ENCODE data around the gene DAZAP1. TPM values are rescaled to one million over a fixed set of nuclear protein-coding genes. Genes with fewer than 3 reads are reported as not detected.

The DAZAP1 gene
- total RNA-seq, 4 donors from 2014 or later: 45.3 to 75.4 (median 64.0) TPM

- H3K36me3 ChIP-seq: peaks cover 0 to 83% of the 10 kb centered on the region in 2 donors
- H3K4me3 ChIP-seq: no peak overlapping the region
- ATAC-seq: no peak
- H3K27ac ChIP-seq: no peak overlapping the region
- no peaks in the 10 kb centered on the region for H3K27me3 ChIP-seq
- peaks cover 0 to 7% (median 0%) of the 10 kb centered on the region in 3 donors for H3K4me1 ChIP-seq
- no peaks in the 10 kb centered on the region for H3K9me3 ChIP-seq
- 92% methylated on average over 7 of the region's 47 CpGs; no CpG with 5 or more reads in 1 of the 2 donors for WGBS, 2 donors (ENCODE audit: low coverage in 1 of 2)
- no peak for TF ChIP-seq POLR2AphosphoS5 (IDR thresholded peaks at IDR 0.05)
- TF ChIP-seq EP300 (IDR thresholded peaks at IDR 0.05): no peak
- TF ChIP-seq, protein P1, sequence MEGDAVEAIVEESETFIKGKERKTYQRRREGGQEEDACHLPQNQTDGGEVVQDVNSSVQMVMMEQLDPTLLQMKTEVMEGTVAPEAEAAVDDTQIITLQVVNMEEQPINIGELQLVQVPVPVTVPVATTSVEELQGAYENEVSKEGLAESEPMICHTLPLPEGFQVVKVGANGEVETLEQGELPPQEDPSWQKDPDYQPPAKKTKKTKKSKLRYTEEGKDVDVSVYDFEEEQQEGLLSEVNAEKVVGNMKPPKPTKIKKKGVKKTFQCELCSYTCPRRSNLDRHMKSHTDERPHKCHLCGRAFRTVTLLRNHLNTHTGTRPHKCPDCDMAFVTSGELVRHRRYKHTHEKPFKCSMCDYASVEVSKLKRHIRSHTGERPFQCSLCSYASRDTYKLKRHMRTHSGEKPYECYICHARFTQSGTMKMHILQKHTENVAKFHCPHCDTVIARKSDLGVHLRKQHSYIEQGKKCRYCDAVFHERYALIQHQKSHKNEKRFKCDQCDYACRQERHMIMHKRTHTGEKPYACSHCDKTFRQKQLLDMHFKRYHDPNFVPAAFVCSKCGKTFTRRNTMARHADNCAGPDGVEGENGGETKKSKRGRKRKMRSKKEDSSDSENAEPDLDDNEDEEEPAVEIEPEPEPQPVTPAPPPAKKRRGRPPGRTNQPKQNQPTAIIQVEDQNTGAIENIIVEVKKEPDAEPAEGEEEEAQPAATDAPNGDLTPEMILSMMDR (IDR thresholded peaks at IDR 0.05): no peak
- no peak for TF ChIP-seq POLR2A (IDR thresholded peaks at IDR 0.05)
These were observed 26.0 kb downstream of the DAZAP1 start for GRCh38 chr19:1433119-1434039.

DNA sequence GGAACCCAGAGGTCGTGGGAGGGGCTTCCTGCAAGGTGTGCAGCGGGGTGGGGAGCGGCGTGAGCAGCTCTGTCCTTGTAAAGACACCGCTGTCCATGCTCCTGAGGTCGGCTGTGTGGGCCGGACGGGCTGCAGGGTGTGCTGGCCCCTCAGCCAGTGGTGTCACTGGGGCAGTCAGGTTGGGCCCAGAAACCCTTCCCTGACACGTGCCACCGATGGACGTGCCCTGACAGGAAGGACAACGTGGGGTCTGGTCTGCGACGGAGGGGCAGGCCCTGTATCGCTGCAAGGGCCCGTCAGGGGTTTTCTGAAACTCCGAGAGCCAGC lies 26.6 kb downstream of the DAZAP1 start:
- H3K27ac ChIP-seq: no peak overlapping the region
- 100% methylated on average over 1 to 2 of the region's 17 CpGs for WGBS, 2 donors (ENCODE audit: low coverage in 1 of 2)
- no peaks in the 10 kb centered on the region for H3K27me3 ChIP-seq
- H3K9me3 ChIP-seq: no peaks in the 10 kb centered on the region
- no peak for ATAC-seq
- H3K4me1 ChIP-seq: peaks cover 0 to 9% (median under 1%) of the 10 kb centered on the region in 3 donors
- no peak overlapping the region for H3K4me3 ChIP-seq
- TF ChIP-seq EP300 (IDR thresholded peaks at IDR 0.05): no peak
- no peak for TF ChIP-seq POLR2AphosphoS5 (IDR thresholded peaks at IDR 0.05)
- TF ChIP-seq, protein P1 (IDR thresholded peaks at IDR 0.05): no peak
- no peak for TF ChIP-seq POLR2A (IDR thresholded peaks at IDR 0.05)
- H3K36me3 ChIP-seq: peaks cover 0 to 77% of the 10 kb centered on the region in 2 donors

- 71 to 80% methylated on average over 3 to 14 of the region's 39 CpGs for WGBS, 2 donors (ENCODE audit: low coverage in 1 of 2)
- peaks cover 0 to 73% of the 10 kb centered on the region in 2 donors for H3K36me3 ChIP-seq
These were observed 27.2 kb downstream of the DAZAP1 start for GRCh38 chr19:1434577-1435060.

DNA sequence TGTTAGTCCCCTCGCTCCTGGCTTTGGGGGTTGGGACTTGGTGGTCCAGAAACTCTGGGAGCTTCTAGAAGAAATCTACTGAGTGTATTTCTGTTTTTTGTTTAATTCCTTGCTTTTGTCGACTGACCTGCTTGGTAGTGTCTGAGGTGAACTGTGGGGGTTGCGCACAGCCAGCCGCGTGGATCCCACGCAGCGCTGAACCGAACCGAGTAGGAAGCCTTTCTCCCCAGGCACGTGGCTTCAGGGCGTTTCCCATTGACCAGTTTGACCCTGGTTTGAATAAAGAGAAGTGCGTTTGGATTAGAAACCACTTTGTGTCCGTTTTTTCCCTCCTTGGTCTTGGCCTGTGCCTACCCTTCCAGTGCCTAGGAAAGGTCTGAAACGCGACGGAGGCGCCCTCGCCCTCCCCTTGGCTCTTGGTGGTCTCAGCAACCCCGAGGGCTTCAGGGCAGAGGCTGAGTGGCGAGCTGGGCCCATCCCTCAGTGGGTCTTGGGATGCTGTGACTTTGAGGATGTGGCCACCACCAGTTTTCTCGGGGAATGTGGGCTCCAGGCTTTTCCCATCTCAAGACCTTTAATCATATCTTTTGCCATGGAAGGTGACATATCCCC lies 28.1 kb downstream of the DAZAP1 start:
- Histone ChIP-seq H3K4me3 (no peak overlapping the region), H3K27me3 (no peaks in the 10 kb centered on the region), H3K36me3 (peaks cover 0 to 73% of the 10 kb centered on the region in 2 donors), H3K4me1 (peaks cover 0 to 24% (median 8%) of the 10 kb centered on the region in 3 donors), H3K27ac (no peak overlapping the region), H3K9me3 (no peaks in the 10 kb centered on the region)
- no peak for ATAC-seq
- TF ChIP-seq, protein P1 (IDR thresholded peaks at IDR 0.05): no peak
- TF ChIP-seq POLR2AphosphoS5 (IDR thresholded peaks at IDR 0.05): no peak
- TF ChIP-seq EP300 (IDR thresholded peaks at IDR 0.05): no peak
- no peak for TF ChIP-seq POLR2A (IDR thresholded peaks at IDR 0.05)
- 50 to 90% methylated on average over 3 to 7 of the region's 21 CpGs for WGBS, 2 donors (ENCODE audit: low coverage in 1 of 2)

More at GRCh38 chr19:1434577-1435060, 27.2 kb downstream of the DAZAP1 start:
- Histone ChIP-seq H3K4me3 (no peak overlapping the region), H3K4me1 (peaks cover 0 to 15% (median 6%) of the 10 kb centered on the region in 3 donors), H3K9me3 (no peaks in the 10 kb centered on the region), H3K27ac (no peak overlapping the region), H3K27me3 (no peaks in the 10 kb centered on the region)
- TF ChIP-seq, protein P1 (IDR thresholded peaks at IDR 0.05): no peak
- TF ChIP-seq POLR2AphosphoS5 (IDR thresholded peaks at IDR 0.05) (no peak), EP300 (IDR thresholded peaks at IDR 0.05) (no peak), POLR2A (IDR thresholded peaks at IDR 0.05) (no peak)
- no peak for ATAC-seq

All from gastroesophageal sphincter (tissue), 4 donors.